GM23338 (cell line): ENCODE measurements around the gene TRAF2. TPM values are rescaled to one million over a fixed set of nuclear protein-coding genes. Genes with fewer than 3 reads are reported as not detected.

Source experiments
- ATAC-seq: fragments of 200-7000 bp; cut with Tn5 transposase; 3 replicates; pipeline ENCODE4 v1.9.1; 2020
- DNase-seq: peaks from one replicate; pipeline ENCODE4 v3.0.0-alpha.2; 2015; ENCODE audit warnings: low spot score
- H2AFZ ChIP-seq: fragments of 200-600 bp; sonication (generic); 2 replicates; pipeline ENCODE4 v1.8.0; 2016; ENCODE audit warnings: antibody characterized with exemption, mild to moderate bottlenecking, moderate library complexity
- H3F3A ChIP-seq: fragments of 200-600 bp; sonication (generic); replicated peaks from 2 replicates; pipeline ENCODE4 v1.8.0; 2017; ENCODE audit warnings: antibody characterized with exemption, mixed run types, low read depth
- H3K27ac ChIP-seq: fragments of 200-600 bp; sonication (generic); 2 replicates; pipeline ENCODE4 v1.6.1; 2016; ENCODE audit warnings: low read depth
- H3K27me3 ChIP-seq: fragments of 200-600 bp; sonication (generic); 2 replicates; pipeline ENCODE4 v1.8.0; 2016; ENCODE audit warnings: mild to moderate bottlenecking, mixed run types, moderate library complexity; ENCODE audit not compliant: insufficient read depth
- H3K36me3 ChIP-seq: fragments of 200-600 bp; sonication (generic); 2 replicates; pipeline ENCODE4 v1.8.0; 2016; ENCODE audit warnings: mild to moderate bottlenecking; ENCODE audit not compliant: insufficient read depth
- H3K4me1 ChIP-seq: fragments of 200-600 bp; sonication (generic); 2 replicates; pipeline ENCODE4 v1.8.0; 2016; ENCODE audit warnings: mild to moderate bottlenecking, moderate library complexity; ENCODE audit not compliant: insufficient read depth
- H3K4me2 ChIP-seq: fragments of 200-600 bp; sonication (generic); 2 replicates; pipeline ENCODE4 v1.7.1; 2017; ENCODE audit warnings: mixed run types
- H3K4me3 ChIP-seq: fragments of 200-600 bp; sonication (generic); 2 replicates; pipeline ENCODE4 v1.6.1; 2016; ENCODE audit warnings: mixed run types
- H3K79me2 ChIP-seq: fragments of 200-600 bp; sonication (generic); replicated peaks from 2 replicates; pipeline ENCODE4 v1.8.0; 2017; ENCODE audit warnings: mild to moderate bottlenecking; ENCODE audit not compliant: insufficient read depth
- H3K9me2 ChIP-seq: fragments of 200-600 bp; sonication (generic); 2 replicates; pipeline ENCODE4 v1.8.0; 2017; ENCODE audit not compliant: insufficient read depth
- H4K20me1 ChIP-seq: fragments of 200-600 bp; sonication (generic); replicated peaks from 2 replicates; pipeline ENCODE4 v1.8.0; 2017; ENCODE audit warnings: mild to moderate bottlenecking; ENCODE audit not compliant: insufficient read depth
- H3K27ac Mint-ChIP-seq: 2 replicates; pipeline ENCODE4 v1.8.0; 2020; ENCODE audit warnings: inconsistent platforms, mild to moderate bottlenecking, moderate library complexity, mixed read lengths
- H3K27me3 Mint-ChIP-seq: 3 replicates; pipeline ENCODE4 v1.8.0; 2022; ENCODE audit warnings: low read depth, mild to moderate bottlenecking, moderate library complexity, mixed read lengths, inconsistent platforms; ENCODE audit not compliant: insufficient read depth, poor library complexity
- H3K36me3 Mint-ChIP-seq: 3 replicates; pipeline ENCODE4 v1.8.0; 2021; ENCODE audit warnings: low read depth, mild to moderate bottlenecking, inconsistent platforms, moderate library complexity, mixed read lengths
- H3K4me1 Mint-ChIP-seq: 3 replicates; pipeline ENCODE4 v1.8.0; 2020; ENCODE audit warnings: mild to moderate bottlenecking, inconsistent platforms, mixed read lengths
- H3K4me3 Mint-ChIP-seq: 3 replicates; pipeline ENCODE4 v1.8.0; 2021; ENCODE audit warnings: moderate library complexity, mild to moderate bottlenecking, inconsistent platforms, mixed read lengths
- H3K9me3 Mint-ChIP-seq: 3 replicates; pipeline ENCODE4 v1.8.0; 2020; ENCODE audit warnings: moderate library complexity, mild to moderate bottlenecking, inconsistent platforms, mixed read lengths
- CREB1 ChIP-seq: fragments of 250-450 bp; sonication (Bioruptor Pico); IDR thresholded peaks from 2 replicates; pipeline ENCODE4 v1.5.0; 2020; ENCODE audit warnings: low read depth, mild to moderate bottlenecking, moderate library complexity
- EZH2 ChIP-seq: fragments of 200-600 bp; sonication (generic); IDR thresholded peaks from one replicate; pipeline ENCODE4 v1.8.0; 2017; ENCODE audit warnings: antibody characterized with exemption, mild to moderate bottlenecking, low read depth; ENCODE audit not compliant: unreplicated experiment
- EZH2phosphoT487 ChIP-seq: fragments of 200-600 bp; sonication (generic); IDR thresholded peaks from one replicate; pipeline ENCODE4 v1.8.1; 2018; ENCODE audit warnings: antibody characterized with exemption; ENCODE audit not compliant: unreplicated experiment
- JUNB ChIP-seq: IDR thresholded peaks from one replicate; pipeline ENCODE4 v1.6.1; 2016; ENCODE audit warnings: antibody characterized with exemption; ENCODE audit not compliant: unreplicated experiment
- NANOG ChIP-seq: IDR thresholded peaks from 2 replicates; pipeline ENCODE4 v1.6.1; 2016; ENCODE audit warnings: antibody characterized with exemption, borderline replicate concordance
- POLR2AphosphoS5 ChIP-seq: IDR thresholded peaks from 2 replicates; pipeline ENCODE4 v1.6.1; 2016; ENCODE audit warnings: antibody characterized with exemption, low read depth
- REST ChIP-seq: IDR thresholded peaks from one replicate; pipeline ENCODE4 v1.6.1; 2018; ENCODE audit warnings: antibody characterized with exemption; ENCODE audit not compliant: unreplicated experiment
- STAT1 ChIP-seq: IDR thresholded peaks from one replicate; pipeline ENCODE4 v1.6.1; 2016; ENCODE audit warnings: antibody characterized with exemption; ENCODE audit not compliant: unreplicated experiment
- ZNF114 ChIP-seq: fragments of 250-450 bp; sonication (Bioruptor Pico); IDR thresholded peaks from 2 replicates; pipeline ENCODE4 v1.5.0; 2020; ENCODE audit warnings: mild to moderate bottlenecking, moderate library complexity
- ZNF331 ChIP-seq: fragments of 250-450 bp; sonication (Bioruptor Pico); IDR thresholded peaks from 2 replicates; pipeline ENCODE4 v1.5.0; 2020; ENCODE audit warnings: low read depth, mild to moderate bottlenecking, moderate library complexity
- ZNF462 ChIP-seq: fragments of 250-450 bp; sonication (Bioruptor Pico); IDR thresholded peaks from 2 replicates; pipeline ENCODE4 v1.5.0; 2020; ENCODE audit warnings: mild to moderate bottlenecking, moderate library complexity
- polyA plus RNA-seq: library from polyadenylated mRNA; unstranded; fragments of >200 nt; fragmentation: Nextera tagmentation; extraction: Ambion mirVana; gene quantifications from 2 replicates; pipeline ENCODE4 v1.2.1, GENCODE V29; 2016
- total RNA-seq: library from RNA; depleted of rRNA; stranded (reverse); fragments of >200 nt; shearing (Covaris generic); gene quantifications from 2 replicates; pipeline ENCODE4 v1.2.3, GENCODE V29; 2014
- TF ChIP-seq, protein P1 (sequence below), 2 experiments: fragments of 200-600 bp in 1 of 2; sonication (generic) in 1 of 2; conservative IDR thresholded peaks; 2 replicates each; pipeline versions ENCODE4 v1.5.1 to v1.6.1; 2016 to 2017; ENCODE audit warnings: antibody characterized with exemption in 2 of 2, low read depth in 2 of 2, mild to moderate bottlenecking in 2 of 2, moderate library complexity in 1 of 2
- TF ChIP-seq, protein P2 (sequence below): IDR thresholded peaks from 2 replicates; pipeline ENCODE4 v1.6.1; 2016; ENCODE audit warnings: antibody characterized with exemption

Gene TRAF2
- total and polyA plus RNA-seq, 2 experiments from 2014 or later, result 25.4 to 39.9 TPM

GRCh38 chr9:136931611-136932130 lies 45.4 kb downstream of the TRAF2 start:
- no peaks in the 10 kb centered on the region; the same call in 2 of the 3 replicates for H3K9me3 Mint-ChIP-seq
- no peak overlapping the region for H3K27ac ChIP-seq
- H3K27ac Mint-ChIP-seq, result no peak overlapping the region; the same call in 1 of the 2 replicates
- no peak overlapping the region for H2AFZ ChIP-seq
- H3K27me3 ChIP-seq, result no peaks in the 10 kb centered on the region
- no peaks in the 10 kb centered on the region; the same call in 1 of the 2 replicates for H3K9me2 ChIP-seq
- no peaks in the 10 kb centered on the region for H3K36me3 ChIP-seq
- H3K4me3 ChIP-seq, result no peak overlapping the region
- TF ChIP-seq ZNF114, result no peak
- TF ChIP-seq CREB1, result no peak
- TF ChIP-seq, protein P1, sequence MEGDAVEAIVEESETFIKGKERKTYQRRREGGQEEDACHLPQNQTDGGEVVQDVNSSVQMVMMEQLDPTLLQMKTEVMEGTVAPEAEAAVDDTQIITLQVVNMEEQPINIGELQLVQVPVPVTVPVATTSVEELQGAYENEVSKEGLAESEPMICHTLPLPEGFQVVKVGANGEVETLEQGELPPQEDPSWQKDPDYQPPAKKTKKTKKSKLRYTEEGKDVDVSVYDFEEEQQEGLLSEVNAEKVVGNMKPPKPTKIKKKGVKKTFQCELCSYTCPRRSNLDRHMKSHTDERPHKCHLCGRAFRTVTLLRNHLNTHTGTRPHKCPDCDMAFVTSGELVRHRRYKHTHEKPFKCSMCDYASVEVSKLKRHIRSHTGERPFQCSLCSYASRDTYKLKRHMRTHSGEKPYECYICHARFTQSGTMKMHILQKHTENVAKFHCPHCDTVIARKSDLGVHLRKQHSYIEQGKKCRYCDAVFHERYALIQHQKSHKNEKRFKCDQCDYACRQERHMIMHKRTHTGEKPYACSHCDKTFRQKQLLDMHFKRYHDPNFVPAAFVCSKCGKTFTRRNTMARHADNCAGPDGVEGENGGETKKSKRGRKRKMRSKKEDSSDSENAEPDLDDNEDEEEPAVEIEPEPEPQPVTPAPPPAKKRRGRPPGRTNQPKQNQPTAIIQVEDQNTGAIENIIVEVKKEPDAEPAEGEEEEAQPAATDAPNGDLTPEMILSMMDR (conservative IDR thresholded peaks at IDR 0.05; ENCODE audit: low read depth in 2 of 2), result no peak
- TF ChIP-seq, protein P2, sequence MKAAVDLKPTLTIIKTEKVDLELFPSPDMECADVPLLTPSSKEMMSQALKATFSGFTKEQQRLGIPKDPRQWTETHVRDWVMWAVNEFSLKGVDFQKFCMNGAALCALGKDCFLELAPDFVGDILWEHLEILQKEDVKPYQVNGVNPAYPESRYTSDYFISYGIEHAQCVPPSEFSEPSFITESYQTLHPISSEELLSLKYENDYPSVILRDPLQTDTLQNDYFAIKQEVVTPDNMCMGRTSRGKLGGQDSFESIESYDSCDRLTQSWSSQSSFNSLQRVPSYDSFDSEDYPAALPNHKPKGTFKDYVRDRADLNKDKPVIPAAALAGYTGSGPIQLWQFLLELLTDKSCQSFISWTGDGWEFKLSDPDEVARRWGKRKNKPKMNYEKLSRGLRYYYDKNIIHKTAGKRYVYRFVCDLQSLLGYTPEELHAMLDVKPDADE, result no peak
- no peak for TF ChIP-seq EZH2
- no peak for TF ChIP-seq ZNF331 (CRISPR knock-in tag)
- no peak for TF ChIP-seq JUNB
- no peak for TF ChIP-seq POLR2AphosphoS5
- TF ChIP-seq ZNF462 (CRISPR knock-in tag), result no peak
- no peak for TF ChIP-seq EZH2phosphoT487
- no peak for TF ChIP-seq NANOG
- no peak for TF ChIP-seq REST
- TF ChIP-seq STAT1, result no peak
- ATAC-seq (no peak), DNase-seq (no peak)
- H3K4me2 ChIP-seq, result no peak overlapping the region
- 0 out of 2 replicates have a peak, but pooled peaks cover 13% of the 10 kb centered on the region for H3K79me2 ChIP-seq
- peaks cover 6% of the 10 kb centered on the region for H3K27me3 Mint-ChIP-seq
- H3K36me3 Mint-ChIP-seq, result peaks cover 44% of the 10 kb centered on the region
- peaks cover 8% of the 10 kb centered on the region; the same call in 2 of the 3 replicates for H3K4me1 Mint-ChIP-seq
- H4K20me1 ChIP-seq, result peaks cover 6% of the 10 kb centered on the region; the same call in 1 of the 2 replicates
- no peak overlapping the region for H3K4me3 Mint-ChIP-seq
- no peaks in the 10 kb centered on the region for H3K4me1 ChIP-seq
- H3F3A ChIP-seq, result peaks cover 12% of the 10 kb centered on the region; the same call in 1 of the 2 replicates
